Nephron progenitor cell (in vitro differentiated cells): ENCODE results near the gene ODAD2.

Experiments used
- DNase-seq: peaks from one replicate; pipeline ENCODE4 v3.0.0; 2021
- H3K27ac Mint-ChIP-seq: 2 replicates; pipeline ENCODE4 v1.8.0; 2021; ENCODE audit warnings: mild to moderate bottlenecking, moderate library complexity, mixed read lengths
- H3K27me3 Mint-ChIP-seq: 2 replicates; pipeline ENCODE4 v1.8.0; 2021; ENCODE audit warnings: mild to moderate bottlenecking, low read depth, mixed read lengths; ENCODE audit not compliant: poor library complexity
- H3K36me3 Mint-ChIP-seq: 2 replicates; pipeline ENCODE4 v1.8.0; 2021; ENCODE audit warnings: low read depth, mixed read lengths
- H3K4me1 Mint-ChIP-seq: 2 replicates; pipeline ENCODE4 v1.8.0; 2021; ENCODE audit warnings: mixed read lengths
- H3K4me3 Mint-ChIP-seq: 2 replicates; pipeline ENCODE4 v1.8.0; 2021; ENCODE audit warnings: mild to moderate bottlenecking, moderate library complexity, mixed read lengths
- H3K9me3 Mint-ChIP-seq: 2 replicates; pipeline ENCODE4 v1.8.0; 2021; ENCODE audit warnings: mild to moderate bottlenecking, moderate library complexity, mixed read lengths
- CTCF ChIP-seq: fragments of 200-600 bp; sonication (generic); IDR thresholded peaks from 2 replicates; pipeline ENCODE4 v1.5.0; 2021; ENCODE audit warnings: antibody characterized with exemption

Gene ODAD2

GRCh38 chr10:27861781-27862180 is 137.1 kb downstream of the ODAD2 start:
- Mint-ChIP-seq H3K27me3 (peaks cover 13% of the 10 kb centered on the region), H3K4me3 (no peak overlapping the region), H3K27ac (no peak overlapping the region), H3K9me3 (no peaks in the 10 kb centered on the region), H3K4me1 (no peaks in the 10 kb centered on the region), H3K36me3 (no peaks in the 10 kb centered on the region)
- no peak for TF ChIP-seq CTCF
- DNase-seq, result no peak

GRCh38 chr10:27857616-27858015 is 141.3 kb downstream of the ODAD2 start:
- Mint-ChIP-seq H3K27me3 (peaks cover 13% of the 10 kb centered on the region), H3K27ac (no peak overlapping the region), H3K36me3 (no peaks in the 10 kb centered on the region), H3K9me3 (no peaks in the 10 kb centered on the region), H3K4me1 (no peaks in the 10 kb centered on the region), H3K4me3 (no peak overlapping the region)
- no peak for TF ChIP-seq CTCF
- no peak for DNase-seq

- peaks cover 16% of the 10 kb centered on the region for H3K9me3 Mint-ChIP-seq
- no peaks in the 10 kb centered on the region for H3K4me1 Mint-ChIP-seq
- no peak for TF ChIP-seq CTCF
- no peaks in the 10 kb centered on the region for H3K36me3 Mint-ChIP-seq
- no peak overlapping the region for H3K4me3 Mint-ChIP-seq
- DNase-seq, result no peak
- no peaks in the 10 kb centered on the region for H3K27me3 Mint-ChIP-seq
- H3K27ac Mint-ChIP-seq, result no peak overlapping the region
Measured at GRCh38 chr10:27844223-27844622, 154.7 kb downstream of the ODAD2 start.

DNA sequence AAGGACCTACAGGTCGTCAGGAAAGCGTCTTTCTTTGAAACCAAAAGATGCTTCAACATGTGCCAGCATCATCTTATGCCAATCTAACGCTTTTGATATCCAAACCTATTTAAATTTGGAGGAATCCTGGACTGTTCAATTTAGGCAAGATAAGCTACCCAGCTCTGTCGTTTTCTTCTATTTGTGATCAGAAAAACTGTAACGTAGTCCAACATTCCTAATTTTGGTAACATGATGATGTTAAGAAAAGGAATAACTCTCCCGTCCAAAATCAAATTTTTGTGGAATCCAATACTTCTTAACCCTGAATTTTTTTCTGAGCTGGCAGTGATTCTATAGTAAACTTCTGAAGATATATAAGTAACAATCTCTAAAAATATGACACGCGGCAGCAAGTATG is 160.0 kb downstream of the ODAD2 start:
- peaks cover 11% of the 10 kb centered on the region for H3K4me1 Mint-ChIP-seq
- no peak for DNase-seq
- no peaks in the 10 kb centered on the region for H3K27me3 Mint-ChIP-seq
- H3K9me3 Mint-ChIP-seq, result no peaks in the 10 kb centered on the region
- no peak for TF ChIP-seq CTCF
- no peak overlapping the region for H3K27ac Mint-ChIP-seq
- no peak overlapping the region for H3K4me3 Mint-ChIP-seq
- H3K36me3 Mint-ChIP-seq, result no peaks in the 10 kb centered on the region

GRCh38 chr10:27838361-27838760 is 160.5 kb downstream of the ODAD2 start:
- Mint-ChIP-seq H3K4me3 (no peak overlapping the region), H3K9me3 (no peaks in the 10 kb centered on the region), H3K4me1 (peaks cover 11% of the 10 kb centered on the region), H3K27me3 (no peaks in the 10 kb centered on the region), H3K27ac (no peak overlapping the region), H3K36me3 (no peaks in the 10 kb centered on the region)
- no peak for DNase-seq
- no peak for TF ChIP-seq CTCF

- TF ChIP-seq CTCF, result no peak
- no peak overlapping the region for H3K27ac Mint-ChIP-seq
- peaks cover 11% of the 10 kb centered on the region for H3K4me1 Mint-ChIP-seq
- no peak for DNase-seq
- no peak overlapping the region for H3K4me3 Mint-ChIP-seq
- no peaks in the 10 kb centered on the region for H3K9me3 Mint-ChIP-seq
- H3K27me3 Mint-ChIP-seq, result peaks cover 3% of the 10 kb centered on the region
- no peaks in the 10 kb centered on the region for H3K36me3 Mint-ChIP-seq
Measured at GRCh38 chr10:27834476-27834875, 164.4 kb downstream of the ODAD2 start.
